ENCODE data around the gene ZNF778.

The ZNF778 gene

GRCh38 chr16:89200850-89201411 lies 16.6 kb upstream of the ZNF778 start:
- TF ChIP-seq CTCF (IDR thresholded peaks at IDR 0.05; ENCODE audit: control extremely low read depth, extremely low read depth, low read depth, missing control alignments): no peak
- ChIA-PET POLR2A (no interaction called here), CTCF (no interaction called here)
- no peak for DNase-seq (ENCODE audit: extremely low spot score)

- peak; percentile 80 for DNase-seq (ENCODE audit: extremely low spot score)
- POLR2A ChIA-PET: no interaction called here
- CTCF ChIA-PET: no interaction called here
- TF ChIP-seq CTCF (IDR thresholded peaks at IDR 0.05; ENCODE audit: control extremely low read depth, extremely low read depth, low read depth, missing control alignments): no peak
Measured at GRCh38 chr16:89201439-89202377, 15.8 kb upstream of the ZNF778 start.

DNA sequence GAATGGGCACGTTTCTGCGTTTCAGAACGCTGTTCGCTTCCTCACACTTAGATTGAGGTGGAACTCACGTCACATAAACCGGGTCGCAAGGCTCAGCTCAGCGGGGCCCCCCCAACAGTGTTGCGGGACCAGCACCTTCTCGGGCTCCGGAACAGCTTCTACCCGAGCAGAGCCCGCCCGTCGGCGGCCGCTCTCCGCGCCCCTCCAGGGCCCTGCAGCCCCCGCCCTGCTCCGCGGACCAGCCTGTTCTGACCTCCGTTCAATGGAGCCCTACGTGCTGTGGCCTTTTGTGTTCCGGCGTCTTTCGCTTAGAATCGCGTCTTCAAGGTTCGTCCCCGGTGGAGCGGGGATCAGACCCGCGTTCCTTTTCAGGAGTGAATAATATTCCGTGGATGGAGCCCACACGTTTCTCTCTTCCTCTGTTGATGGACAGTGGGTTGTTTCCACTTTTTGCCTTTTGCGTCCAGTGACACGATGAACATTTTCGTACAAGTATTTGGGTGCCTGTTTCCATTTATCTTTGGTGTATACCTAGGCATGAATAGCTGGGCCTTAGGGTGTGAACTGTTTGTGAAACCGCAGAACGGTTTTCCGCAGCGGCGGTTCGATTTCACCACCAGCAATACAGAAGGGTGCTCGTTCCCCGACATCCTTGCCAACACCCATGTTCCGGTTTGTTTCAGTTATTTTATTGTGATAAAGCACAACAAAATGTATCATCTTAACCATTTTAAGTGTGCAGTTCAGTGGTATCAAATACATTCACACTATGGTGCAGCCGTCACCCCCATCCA lies 14.9 kb upstream of the ZNF778 start:
- no peak for DNase-seq (ENCODE audit: extremely low spot score)
- no peak for TF ChIP-seq CTCF (IDR thresholded peaks at IDR 0.05; ENCODE audit: control extremely low read depth, extremely low read depth, low read depth, missing control alignments)
- POLR2A ChIA-PET: no interaction called here
- CTCF ChIA-PET: interaction anchor here (0.7 to 1.4 kb wide), 2 partner anchors 23 to 345 kb away, joined by 3 read pairs; no protein-coding TSS in a partner anchor

DNA sequence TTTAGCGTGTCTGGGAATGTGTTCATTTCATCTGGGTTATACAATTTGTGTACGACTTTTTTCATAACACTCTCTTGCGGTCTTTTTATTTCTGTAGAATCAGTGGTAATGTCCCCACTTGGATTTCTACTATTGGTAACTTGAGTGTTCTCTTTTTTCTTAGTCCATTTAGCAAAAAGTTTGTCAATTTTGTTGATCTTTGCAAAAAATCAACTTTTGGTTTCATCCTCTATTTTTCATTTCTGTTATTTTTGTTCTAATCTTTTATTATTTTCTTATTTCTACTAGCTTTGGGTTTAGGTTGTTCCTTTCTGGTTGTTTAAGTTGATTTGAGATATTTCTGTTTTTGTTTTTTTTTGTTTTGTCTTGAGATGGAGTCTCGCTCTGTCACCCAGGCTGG lies 9.5 kb upstream of the ZNF778 start:
- no peak for DNase-seq (ENCODE audit: extremely low spot score)
- CTCF ChIA-PET: interaction anchor here (0.7 to 0.9 kb wide), 2 partner anchors 10 to 470 kb away, joined by 3 read pairs; partner anchors contain the start of gene ZNF778
- POLR2A ChIA-PET: no interaction called here
- no peak for TF ChIP-seq CTCF (IDR thresholded peaks at IDR 0.05; ENCODE audit: control extremely low read depth, extremely low read depth, low read depth, missing control alignments)

GRCh38 chr16:89209522-89210044 lies 7.9 kb upstream of the ZNF778 start:
- no peak for TF ChIP-seq CTCF (IDR thresholded peaks at IDR 0.05; ENCODE audit: control extremely low read depth, extremely low read depth, low read depth, missing control alignments)
- DNase-seq (ENCODE audit: extremely low spot score): no peak
- ChIA-PET POLR2A (no interaction called here), CTCF (interaction anchor here (1.6 kb wide), 1 partner anchor 42 kb away, joined by 4 read pairs; no protein-coding TSS in a partner anchor)

All from GM10248 (cell line).